AG04450 (cell line): Measurements from ENCODE around the gene DLAT. TPM values are rescaled to one million over a fixed set of nuclear protein-coding genes. Genes with fewer than 3 reads are reported as not detected.
"Not testable (repeated sequence)": the region's sequence is repeated elsewhere in the genome, so short reads cannot be mapped to it uniquely, and the experiment has no call there.

Source experiments
- CTCF ChIA-PET: fragments of 300-600, 350-600 bp; formaldehyde crosslinking; extraction: SDS; loops from one replicate; lab custom pipeline; 2022; ENCODE audit warnings: antibody characterized with exemption, inconsistent platforms; lab: Charles Lee
- POLR2A ChIA-PET: fragments of 350-600 bp; formaldehyde crosslinking; extraction: SDS; loops from one replicate; lab custom pipeline; 2021; ENCODE audit warnings: antibody characterized with exemption, inconsistent platforms; lab: Yijun Ruan, JAX
- DNase-seq: peaks from one replicate; pipeline ENCODE4 v3.0.0-alpha.2; 2011; ENCODE audit warnings: low read depth, low spot score
- H3K27ac ChIP-seq: one replicate; pipeline ENCODE4 v1.5.1; 2012; ENCODE audit warnings: low read depth, low read length, control low read depth
- H3K27me3 ChIP-seq: one replicate; pipeline ENCODE4 v1.6.0; 2012; ENCODE audit warnings: low read length; ENCODE audit not compliant: control insufficient read depth, insufficient read depth
- H3K4me3 ChIP-seq: 2 replicates; pipeline ENCODE4 v1.5.1; 2011; ENCODE audit warnings: mild to moderate bottlenecking, low read depth, low read length, control low read depth
- H3K9me3 ChIP-seq: 2 replicates; pipeline ENCODE4 v1.5.1; 2012; ENCODE audit warnings: low read length; ENCODE audit not compliant: control insufficient read depth, insufficient read depth
- polyA plus RNA-seq: library from polyadenylated mRNA; depleted of rRNA; stranded (reverse); fragments of >200 nt; gene quantifications from 2 replicates; pipeline ENCODE4 v1.2.3, GENCODE V29; 2011
- TF ChIP-seq, protein P1 (sequence below): IDR thresholded peaks from 2 replicates; pipeline ENCODE4 v1.5.1; 2011; ENCODE audit warnings: low read depth, low read length, control low read depth, inconsistent platforms

Gene DLAT
- polyA plus RNA-seq, 1 experiment = 34.8 TPM

DNA sequence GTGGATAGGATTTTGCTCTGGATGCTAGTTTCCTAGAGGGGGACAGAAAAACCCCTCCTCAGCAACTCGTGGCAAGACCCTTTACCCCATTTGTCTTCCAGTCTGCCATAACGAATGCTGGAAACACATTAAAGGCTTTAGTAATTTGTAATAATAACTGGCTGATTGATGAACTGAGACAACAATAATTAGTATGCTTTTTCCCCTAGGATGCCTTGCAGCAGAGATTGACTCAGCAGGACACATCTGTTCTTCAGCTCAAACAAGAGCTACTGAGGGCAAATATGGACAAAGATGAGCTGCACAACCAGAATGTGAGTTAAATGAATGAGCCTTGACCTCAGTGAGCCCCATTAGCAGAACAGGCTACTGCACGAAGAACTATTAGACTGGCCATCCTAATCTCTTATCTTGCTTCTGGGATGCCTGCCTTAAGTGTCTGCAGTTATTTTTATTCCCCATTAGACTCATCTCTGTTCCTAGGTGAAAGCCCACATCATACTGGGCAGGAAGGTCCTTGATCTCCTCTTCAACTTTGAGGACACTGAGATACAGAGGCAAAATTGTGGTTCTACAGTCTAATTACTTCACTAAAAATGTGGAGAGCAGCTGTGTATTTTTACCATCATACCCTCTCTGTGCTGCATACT lies 32.9 kb upstream of the DLAT start:
- Histone ChIP-seq H3K4me3 (no peak overlapping the region), H3K27me3 (no peaks in the 10 kb centered on the region), H3K27ac (no peak overlapping the region), H3K9me3 (no peaks in the 10 kb centered on the region)
- ChIA-PET POLR2A (no interaction called here), CTCF (no interaction called here)
- TF ChIP-seq, protein P1, sequence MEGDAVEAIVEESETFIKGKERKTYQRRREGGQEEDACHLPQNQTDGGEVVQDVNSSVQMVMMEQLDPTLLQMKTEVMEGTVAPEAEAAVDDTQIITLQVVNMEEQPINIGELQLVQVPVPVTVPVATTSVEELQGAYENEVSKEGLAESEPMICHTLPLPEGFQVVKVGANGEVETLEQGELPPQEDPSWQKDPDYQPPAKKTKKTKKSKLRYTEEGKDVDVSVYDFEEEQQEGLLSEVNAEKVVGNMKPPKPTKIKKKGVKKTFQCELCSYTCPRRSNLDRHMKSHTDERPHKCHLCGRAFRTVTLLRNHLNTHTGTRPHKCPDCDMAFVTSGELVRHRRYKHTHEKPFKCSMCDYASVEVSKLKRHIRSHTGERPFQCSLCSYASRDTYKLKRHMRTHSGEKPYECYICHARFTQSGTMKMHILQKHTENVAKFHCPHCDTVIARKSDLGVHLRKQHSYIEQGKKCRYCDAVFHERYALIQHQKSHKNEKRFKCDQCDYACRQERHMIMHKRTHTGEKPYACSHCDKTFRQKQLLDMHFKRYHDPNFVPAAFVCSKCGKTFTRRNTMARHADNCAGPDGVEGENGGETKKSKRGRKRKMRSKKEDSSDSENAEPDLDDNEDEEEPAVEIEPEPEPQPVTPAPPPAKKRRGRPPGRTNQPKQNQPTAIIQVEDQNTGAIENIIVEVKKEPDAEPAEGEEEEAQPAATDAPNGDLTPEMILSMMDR = no peak
- no peak for DNase-seq

DNA sequence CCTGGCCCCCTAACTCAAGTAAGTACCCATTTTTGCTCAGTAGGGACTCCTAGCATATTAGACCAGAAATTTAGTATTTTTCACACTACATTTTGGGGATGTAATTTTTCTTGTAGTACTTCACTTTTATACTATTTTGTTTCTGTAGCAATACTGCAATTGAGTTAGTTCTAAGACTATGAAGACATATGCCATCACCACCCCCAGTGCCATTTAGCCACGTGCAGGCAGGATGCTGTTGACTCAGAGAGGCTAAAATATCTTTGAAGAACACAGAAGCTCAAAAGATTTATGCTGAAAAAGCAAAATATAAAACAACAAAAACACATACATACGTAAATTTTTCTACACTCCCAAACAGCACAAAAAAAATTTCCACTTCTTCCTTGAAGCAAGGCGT lies 29.1 kb upstream of the DLAT start:
- Histone ChIP-seq H3K4me3 (no peak overlapping the region), H3K9me3 (no peaks in the 10 kb centered on the region), H3K27ac (no peak overlapping the region), H3K27me3 (no peaks in the 10 kb centered on the region)
- DNase-seq = no peak
- POLR2A ChIA-PET = no interaction called here
- TF ChIP-seq, protein P1 = no peak
- CTCF ChIA-PET = interaction anchor here (1.0 to 3.0 kb wide), 13 partner anchors 10 to 149 kb away, joined by 3 to 52 read pairs (median 10); partner anchors contain the start of genes ALG9, C11orf52 and DIXDC1

DNA sequence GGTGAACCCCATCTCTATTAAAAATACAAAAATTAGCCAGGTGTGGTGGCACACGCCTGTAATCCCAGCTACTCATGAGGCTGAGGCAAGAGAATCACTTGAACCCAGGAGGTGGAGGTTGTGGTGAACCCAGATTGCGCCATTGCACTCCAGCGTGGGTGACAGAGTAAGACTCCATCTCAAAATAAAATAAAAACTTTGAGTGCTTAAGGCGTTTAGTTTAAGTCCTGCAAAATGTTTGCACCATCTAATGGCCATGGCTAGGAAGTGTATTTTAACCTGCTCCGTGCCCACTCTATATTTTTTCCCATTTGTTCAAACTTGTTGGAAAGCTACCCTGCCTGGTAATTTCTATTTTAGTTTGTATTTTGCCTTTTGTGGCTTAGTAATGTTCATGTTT lies 28.5 kb upstream of the DLAT start:
- H3K27me3 ChIP-seq, H3K9me3 ChIP-seq, H3K4me3 ChIP-seq, POLR2A ChIA-PET, H3K27ac ChIP-seq, DNase-seq: not testable (repeated sequence)
- TF ChIP-seq, protein P1 = peak; percentile 63
- CTCF ChIA-PET = interaction anchor here (0.6 to 3.0 kb wide), 25 partner anchors 9 to 150 kb away, joined by 3 to 52 read pairs (median 5); partner anchors contain the start of genes ALG9, C11orf52 and DIXDC1

DNA sequence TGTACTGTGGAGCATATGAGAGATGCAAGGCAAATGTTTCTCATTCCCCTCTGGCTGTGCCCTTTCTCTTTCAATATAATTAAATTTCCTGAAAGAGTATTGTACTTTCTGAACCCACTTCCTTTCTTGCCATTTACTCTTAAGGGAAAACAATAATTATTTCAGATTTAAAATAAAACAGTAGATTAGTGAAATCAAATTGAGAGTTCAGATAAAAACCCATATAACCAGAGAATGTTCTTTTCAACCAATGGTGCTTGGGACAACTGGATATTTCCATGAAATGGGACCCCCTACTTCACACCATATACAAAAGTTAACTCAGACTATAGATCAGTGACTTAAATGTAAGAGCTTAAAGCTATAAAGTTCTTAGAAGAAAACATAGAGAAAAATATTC lies 26.1 kb upstream of the DLAT start:
- POLR2A ChIA-PET = no interaction called here

DNA sequence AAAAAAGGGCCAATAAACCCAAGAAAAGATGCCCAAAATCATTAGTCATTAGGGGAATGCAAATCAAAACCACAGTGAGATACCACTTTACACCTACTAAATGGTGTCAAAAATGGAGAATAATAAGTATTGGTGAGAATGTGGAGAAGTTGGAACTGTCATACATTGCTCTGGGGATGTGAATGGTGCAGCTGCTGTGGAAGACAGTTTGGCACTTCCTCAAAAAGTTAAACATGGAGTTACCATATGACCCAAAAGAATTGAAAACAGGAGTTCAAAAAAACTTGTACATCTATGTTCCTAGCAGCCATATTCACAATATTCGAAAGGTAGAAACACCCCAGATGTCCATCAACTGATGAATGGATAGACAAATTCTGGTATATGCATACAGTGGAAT lies 24.5 kb upstream of the DLAT start:
- no peaks in the 10 kb centered on the region for H3K27me3 ChIP-seq
- peaks cover under 1% of the 10 kb centered on the region; the same call in 1 of the 2 replicates for H3K9me3 ChIP-seq
- TF ChIP-seq, protein P1 = no peak
- no peak overlapping the region for H3K27ac ChIP-seq
- POLR2A ChIA-PET = no interaction called here
- no peak overlapping the region for H3K4me3 ChIP-seq
- CTCF ChIA-PET = interaction anchor here (1.7 kb wide), 1 partner anchor 69 kb away, joined by 8 read pairs; no protein-coding TSS in a partner anchor
- DNase-seq = no peak

More for the DNA sequence above, 26.1 kb upstream of the DLAT start:
- no peak overlapping the region for H3K27ac ChIP-seq
- H3K27me3 ChIP-seq = no peaks in the 10 kb centered on the region
- no peak overlapping the region for H3K4me3 ChIP-seq
- TF ChIP-seq, protein P1 = no peak
- no peak for DNase-seq
- no peaks in the 10 kb centered on the region for H3K9me3 ChIP-seq
- CTCF ChIA-PET = interaction anchor here (1.7 kb wide), 1 partner anchor 67 kb away, joined by 8 read pairs; no protein-coding TSS in a partner anchor
